Measurements from ENCODE around the gene INF2.

Gene INF2

DNA sequence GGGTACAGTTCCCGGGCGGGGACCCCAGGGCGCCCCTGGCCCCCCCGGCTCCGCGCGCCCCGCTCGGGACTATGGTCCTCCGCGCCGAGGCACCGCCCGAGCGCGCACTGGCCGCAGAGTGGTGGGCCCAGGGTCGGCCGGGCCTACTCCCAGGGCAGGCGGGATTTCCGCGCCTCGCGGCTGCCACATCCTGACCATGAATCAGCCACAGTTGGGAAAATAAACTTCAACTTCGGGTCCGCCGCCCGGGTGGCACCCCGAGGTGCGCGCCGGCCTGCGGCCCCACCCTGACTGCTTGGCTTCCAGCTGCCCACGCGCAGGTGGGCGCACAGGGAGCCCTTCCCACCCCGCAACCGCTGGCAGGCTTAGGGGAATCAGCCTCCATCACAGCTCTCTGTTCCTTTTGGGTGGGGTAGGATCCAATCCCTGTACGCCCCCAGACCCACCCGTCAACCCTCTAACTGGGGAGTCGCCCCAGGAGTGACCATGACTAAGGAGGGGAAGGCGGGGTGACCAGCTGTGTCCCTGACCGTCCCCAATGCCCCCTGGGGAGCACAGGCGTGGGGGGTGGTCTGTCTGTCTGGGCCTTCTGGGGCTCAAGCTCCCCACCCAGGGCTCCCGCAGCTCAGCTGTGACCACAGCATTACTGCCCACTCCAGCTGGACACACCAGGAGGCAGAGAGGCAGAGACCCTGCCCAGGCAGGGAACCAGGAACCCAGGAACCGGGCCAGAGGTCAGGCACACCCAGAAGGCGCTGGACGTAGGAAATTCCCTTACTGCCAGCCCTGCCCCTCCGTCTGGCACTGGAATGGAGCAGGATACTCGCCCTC is 678 bp downstream of the INF2 start:
- H3K36me3 Mint-ChIP-seq: no peaks in the 10 kb centered on the region
- H3K4me3 Mint-ChIP-seq: peak overlapping the region; percentile 78
- ATAC-seq: peak; percentile 45
- H3K27me3 Mint-ChIP-seq: no peaks in the 10 kb centered on the region
- H3K9me3 Mint-ChIP-seq: peaks cover 3% of the 10 kb centered on the region
- peaks cover 77% of the 10 kb centered on the region for H3K4me1 Mint-ChIP-seq
- H3K27ac Mint-ChIP-seq: peak overlapping the region; percentile 62

DNA sequence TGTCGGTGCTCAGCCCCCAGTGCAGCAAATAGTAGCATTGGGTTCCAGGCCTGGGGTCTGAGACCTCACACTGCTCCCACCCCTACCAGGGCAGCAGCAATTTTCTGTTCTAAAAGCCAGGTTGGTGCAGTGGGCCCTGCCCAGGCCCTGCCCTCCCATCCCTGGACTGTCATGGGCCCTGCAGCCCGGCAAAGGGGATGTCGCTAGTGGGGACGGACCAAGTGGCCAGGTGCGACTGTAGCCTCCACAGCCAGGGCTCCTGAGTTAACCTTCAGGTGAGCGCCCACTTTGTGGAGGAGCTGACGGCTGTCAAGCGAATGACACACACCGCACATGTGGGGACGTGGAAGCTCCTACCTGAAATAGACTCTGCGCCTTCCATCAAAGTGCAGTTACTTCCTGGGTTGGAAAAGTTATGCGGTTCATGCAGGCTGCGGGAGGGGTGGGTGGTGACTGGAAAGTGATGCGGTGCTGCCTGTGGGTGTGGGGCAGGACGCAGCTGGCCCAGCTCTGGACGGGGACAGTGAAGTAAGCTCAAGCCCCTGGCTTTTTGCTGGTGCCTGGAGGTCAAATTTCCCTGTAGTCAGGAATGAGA is 1.5 kb downstream of the INF2 start:
- Mint-ChIP-seq H3K9me3 (peaks cover 2% of the 10 kb centered on the region), H3K36me3 (peaks cover 5% of the 10 kb centered on the region), H3K27me3 (no peaks in the 10 kb centered on the region), H3K4me3 (peak overlapping the region; percentile 78), H3K4me1 (peaks cover 77% of the 10 kb centered on the region), H3K27ac (peak overlapping the region; percentile 62)
- no peak for ATAC-seq

GRCh38 chr14:104691546-104692260 is 2.3 kb downstream of the INF2 start:
- peak overlapping the region; percentile 62 for H3K27ac Mint-ChIP-seq
- no peaks in the 10 kb centered on the region for H3K9me3 Mint-ChIP-seq
- peaks cover 75% of the 10 kb centered on the region for H3K4me1 Mint-ChIP-seq
- no peaks in the 10 kb centered on the region for H3K27me3 Mint-ChIP-seq
- no peak for ATAC-seq
- H3K36me3 Mint-ChIP-seq: peaks cover 9% of the 10 kb centered on the region
- H3K4me3 Mint-ChIP-seq: peak overlapping the region; percentile 78

- no peaks in the 10 kb centered on the region for H3K27me3 Mint-ChIP-seq
- no peak overlapping the region for H3K4me3 Mint-ChIP-seq
- ATAC-seq: no peak
- H3K4me1 Mint-ChIP-seq: peaks cover 68% of the 10 kb centered on the region
- H3K36me3 Mint-ChIP-seq: peaks cover 9% of the 10 kb centered on the region
- no peaks in the 10 kb centered on the region for H3K9me3 Mint-ChIP-seq
- H3K27ac Mint-ChIP-seq: peak overlapping the region; percentile 91
Measured at GRCh38 chr14:104692261-104692938, 3.0 kb downstream of the INF2 start.

DNA sequence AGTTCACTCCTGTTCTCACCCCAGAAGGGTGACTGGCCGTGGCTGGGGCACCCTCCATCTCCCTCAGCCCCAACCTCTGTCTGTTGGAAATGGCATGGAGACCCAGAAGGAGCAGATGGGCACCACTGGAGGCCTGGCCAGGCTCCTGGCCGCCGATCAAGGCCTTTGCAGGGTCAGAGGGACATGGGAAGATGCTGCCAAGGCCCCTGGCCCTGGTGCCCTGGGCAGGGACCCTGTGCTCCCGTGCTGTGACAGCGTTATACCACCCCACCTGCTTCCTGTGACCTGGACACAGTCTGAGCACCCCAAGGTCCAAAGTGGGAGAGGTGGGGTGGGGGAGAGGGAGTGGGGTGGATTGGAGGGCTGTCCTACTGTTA is 3.5 kb downstream of the INF2 start:
- H3K36me3 Mint-ChIP-seq: peaks cover 9% of the 10 kb centered on the region
- H3K4me1 Mint-ChIP-seq: peaks cover 63% of the 10 kb centered on the region
- no peaks in the 10 kb centered on the region for H3K27me3 Mint-ChIP-seq
- no peak for ATAC-seq
- no peak overlapping the region for H3K4me3 Mint-ChIP-seq
- H3K27ac Mint-ChIP-seq: peak overlapping the region; percentile 91
- H3K9me3 Mint-ChIP-seq: no peaks in the 10 kb centered on the region

DNA sequence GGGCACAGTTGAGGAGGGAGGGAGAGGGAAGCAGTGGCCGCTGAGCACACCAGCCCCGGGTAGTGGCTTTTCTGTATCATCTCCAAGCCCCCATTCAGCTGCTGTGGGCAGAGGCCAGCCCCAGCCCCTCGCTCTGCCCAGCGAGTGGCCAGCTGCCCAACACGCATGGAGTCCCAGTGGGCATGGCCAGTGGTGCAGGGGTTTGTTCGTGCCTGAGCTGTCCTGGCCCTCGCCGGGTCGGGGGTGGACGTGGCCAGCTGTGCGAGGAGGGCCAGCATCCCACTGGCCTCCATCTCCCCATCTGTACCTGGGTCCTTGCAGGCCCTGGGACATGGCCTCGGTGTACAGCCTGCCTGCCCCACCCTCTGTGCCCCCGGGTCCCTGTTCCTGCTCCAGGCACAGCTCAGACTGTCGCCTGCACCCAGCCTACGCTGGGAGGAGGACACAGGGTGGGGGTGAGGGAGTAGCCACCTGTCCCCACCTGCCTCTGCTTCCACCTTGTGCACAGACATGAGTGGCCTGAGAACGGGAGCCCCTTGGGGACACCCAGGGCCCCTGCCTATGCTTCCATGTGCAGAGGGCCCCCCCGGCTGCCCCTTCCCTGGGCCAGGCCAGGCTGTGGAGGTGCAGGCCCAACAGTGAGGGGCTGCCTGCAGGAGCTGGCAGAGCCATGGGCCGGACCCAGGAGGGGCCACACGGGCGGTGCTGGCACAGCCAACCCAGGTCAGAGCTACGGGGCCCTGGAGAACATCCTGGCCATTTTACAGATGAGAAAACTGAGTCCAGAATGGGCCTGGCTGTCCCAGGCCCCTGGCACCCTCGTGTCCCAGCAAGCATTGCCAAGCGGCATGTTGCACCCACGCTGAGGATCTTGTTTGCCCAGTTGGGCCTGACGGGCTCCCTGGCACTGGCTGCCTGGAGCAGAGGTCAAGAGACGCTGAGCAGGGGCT is 4.3 kb downstream of the INF2 start:
- Mint-ChIP-seq H3K4me3 (no peak overlapping the region), H3K27ac (peak overlapping the region; percentile 91), H3K27me3 (no peaks in the 10 kb centered on the region), H3K9me3 (no peaks in the 10 kb centered on the region), H3K36me3 (peaks cover 9% of the 10 kb centered on the region), H3K4me1 (peaks cover 56% of the 10 kb centered on the region)
- ATAC-seq: no peak

- no peak for ATAC-seq
- Mint-ChIP-seq H3K27ac (peak overlapping the region; percentile 91), H3K4me3 (no peak overlapping the region), H3K9me3 (no peaks in the 10 kb centered on the region), H3K36me3 (peaks cover 9% of the 10 kb centered on the region), H3K27me3 (no peaks in the 10 kb centered on the region), H3K4me1 (peaks cover 59% of the 10 kb centered on the region)
Measured at GRCh38 chr14:104694475-104694950, 5.1 kb downstream of the INF2 start.

DNA sequence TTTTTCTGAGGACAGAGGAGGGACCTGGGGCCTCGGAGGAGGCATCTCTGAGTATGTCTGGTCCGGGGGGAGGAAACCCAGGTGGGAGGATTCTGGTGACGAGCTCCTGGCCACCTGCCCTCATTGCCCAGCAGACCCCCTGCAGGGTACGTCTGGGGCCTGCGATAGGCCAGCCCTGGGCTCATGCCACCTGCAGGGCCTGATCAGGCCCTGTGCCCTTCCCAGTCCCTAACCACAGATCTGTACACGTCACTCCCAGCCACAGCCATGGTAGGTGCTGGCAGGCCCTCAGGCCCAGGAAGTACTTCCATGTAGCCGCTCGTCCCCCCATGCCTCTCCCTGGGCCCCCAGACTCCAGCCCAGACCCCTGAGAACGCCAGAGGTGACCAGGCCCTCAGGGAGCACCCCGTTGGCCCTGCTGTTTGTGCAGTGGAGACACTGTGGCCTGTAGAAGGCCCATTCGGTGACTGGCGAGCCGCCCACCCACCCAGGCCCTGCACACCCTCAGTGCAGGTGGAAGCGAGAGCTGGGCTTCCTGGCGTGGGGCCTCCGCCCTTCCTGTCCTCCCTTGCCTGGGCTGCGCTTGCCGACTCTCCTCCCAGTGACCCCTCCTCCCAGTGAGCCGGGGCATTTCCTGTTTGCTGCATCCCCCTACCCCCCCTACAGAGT is 5.7 kb downstream of the INF2 start:
- peak overlapping the region; percentile 91 for H3K27ac Mint-ChIP-seq

GRCh38 chr14:104695660-104696000 is 6.2 kb downstream of the INF2 start:
- peak; percentile 1 for ATAC-seq
- H3K4me1 Mint-ChIP-seq: peaks cover 62% of the 10 kb centered on the region

More for the DNA sequence above, 5.7 kb downstream of the INF2 start:
- Mint-ChIP-seq H3K36me3 (peaks cover 9% of the 10 kb centered on the region), H3K4me3 (peak overlapping the region; percentile 29), H3K9me3 (no peaks in the 10 kb centered on the region), H3K4me1 (peaks cover 59% of the 10 kb centered on the region), H3K27me3 (no peaks in the 10 kb centered on the region)
- ATAC-seq: peak; percentile 77

GRCh38 chr14:104696671-104697316 is 7.4 kb downstream of the INF2 start:
- H3K27ac Mint-ChIP-seq: peak overlapping the region; percentile 91
- no peaks in the 10 kb centered on the region for H3K27me3 Mint-ChIP-seq
- peaks cover 52% of the 10 kb centered on the region for H3K4me1 Mint-ChIP-seq

More at GRCh38 chr14:104695660-104696000, 6.2 kb downstream of the INF2 start:
- Mint-ChIP-seq H3K4me3 (peak overlapping the region; percentile 29), H3K9me3 (no peaks in the 10 kb centered on the region), H3K36me3 (peaks cover 9% of the 10 kb centered on the region), H3K27me3 (no peaks in the 10 kb centered on the region), H3K27ac (peak overlapping the region; percentile 91)

DNA sequence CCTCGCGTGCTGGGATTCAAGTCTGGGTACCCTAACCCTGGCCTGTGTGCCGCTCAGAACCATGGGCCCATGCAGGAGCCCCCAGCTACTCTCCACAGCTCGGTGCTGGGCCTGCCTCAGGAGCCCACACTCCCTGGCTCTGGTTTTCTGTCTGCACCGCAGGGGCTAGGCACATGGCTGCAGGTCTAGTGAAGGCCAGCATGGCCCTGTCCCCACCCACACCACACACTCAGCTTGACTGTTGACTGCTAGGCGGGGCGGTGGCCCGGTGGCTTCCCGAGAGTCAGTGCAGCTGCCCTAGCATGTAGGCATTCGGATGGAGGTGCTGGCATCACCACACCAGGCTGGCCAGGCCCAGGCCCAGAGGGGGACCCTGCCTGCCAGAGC is 7.9 kb downstream of the INF2 start:
- H3K4me1 Mint-ChIP-seq: peaks cover 49% of the 10 kb centered on the region
- H3K27me3 Mint-ChIP-seq: no peaks in the 10 kb centered on the region
- no peak for ATAC-seq
- H3K27ac Mint-ChIP-seq: peak overlapping the region; percentile 17
- H3K9me3 Mint-ChIP-seq: no peaks in the 10 kb centered on the region
- H3K4me3 Mint-ChIP-seq: no peak overlapping the region
- peaks cover 9% of the 10 kb centered on the region for H3K36me3 Mint-ChIP-seq

More at GRCh38 chr14:104696671-104697316, 7.4 kb downstream of the INF2 start:
- Mint-ChIP-seq H3K36me3 (peaks cover 9% of the 10 kb centered on the region), H3K9me3 (no peaks in the 10 kb centered on the region), H3K4me3 (no peak overlapping the region)
- no peak for ATAC-seq

DNA sequence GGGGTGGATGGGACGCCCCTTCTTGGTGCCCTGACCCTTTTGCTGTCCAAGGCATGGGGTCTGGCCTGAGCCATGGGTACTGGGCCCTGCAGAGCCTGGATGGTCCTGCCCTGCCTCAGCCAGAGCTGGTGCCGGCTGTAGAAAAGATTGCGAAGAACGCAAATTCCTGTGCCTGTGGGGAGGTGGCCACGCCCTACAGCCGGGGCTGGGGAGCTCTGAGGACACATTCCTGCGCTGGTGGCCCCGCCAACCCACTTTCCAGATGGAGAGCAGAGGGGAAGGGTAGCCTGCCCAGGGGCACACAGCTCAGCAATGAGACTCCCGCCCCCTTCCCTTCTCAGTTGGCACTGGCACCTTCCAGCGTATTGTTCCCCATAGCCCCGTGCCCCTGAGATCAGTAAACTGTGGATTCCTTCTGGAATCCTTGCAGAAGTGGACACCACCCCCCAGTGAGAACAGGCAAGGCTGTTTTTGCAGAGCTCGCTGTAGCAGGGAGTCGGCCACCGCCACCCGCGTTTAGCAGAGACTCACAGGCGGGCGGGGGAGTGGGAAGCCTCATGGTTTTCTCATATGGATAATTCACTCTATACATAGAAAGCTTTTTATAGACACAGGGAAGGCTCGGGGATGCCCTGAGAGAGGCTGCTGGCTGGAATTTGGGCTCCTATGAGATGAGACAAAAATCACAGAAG is 8.6 kb downstream of the INF2 start:
- H3K27me3 Mint-ChIP-seq: no peaks in the 10 kb centered on the region
- H3K36me3 Mint-ChIP-seq: peaks cover 9% of the 10 kb centered on the region
- H3K9me3 Mint-ChIP-seq: no peaks in the 10 kb centered on the region
- H3K4me3 Mint-ChIP-seq: no peak overlapping the region
- peaks cover 45% of the 10 kb centered on the region for H3K4me1 Mint-ChIP-seq
- ATAC-seq: no peak
- H3K27ac Mint-ChIP-seq: peak overlapping the region; percentile 17
